HepG2 (cell line): Measurements from ENCODE around the gene LEMD3. TPM values are rescaled to one million over a fixed set of nuclear protein-coding genes. Genes with fewer than 3 reads are reported as not detected.

Experiments
- ATAC-seq: fragments of 200-7000 bp; cut with Tn5 transposase; 3 replicates; pipeline ENCODE4 v1.9.1; 2020; ENCODE audit warnings: mild to moderate bottlenecking, moderate library complexity
- BruUV-seq: library from RNA; stranded (reverse); fragments of 400-500 nt; replicated peaks from 2 replicates; lab custom pipeline; 2021; lab: Mats Ljungman, UMichigan
- CTCF ChIA-PET: fragments of 300-600 bp; formaldehyde crosslinking; extraction: SDS; loops from one replicate; lab custom pipeline; 2021; ENCODE audit warnings: low total read pairs, inconsistent platforms, low intra/inter-chr PET ratio; lab: Yijun Ruan, JAX
- POLR2A ChIA-PET: fragments of 350-600 bp; sonication (Branson Sonifier 250); formaldehyde crosslinking; loops from one replicate; lab custom pipeline; 2020; ENCODE audit warnings: antibody characterized with exemption, inconsistent platforms; lab: Yijun Ruan, JAX
- DNase-seq: peaks from one replicate; pipeline ENCODE4 v3.0.0-alpha.2; 2015; ENCODE audit warnings: low spot score
- FAIRE-seq: peaks from 3 replicates; lab custom pipeline; 2011; peaks lifted over from hg19 to GRCh38; lab: Jason Lieb, UNC
- H2AFZ ChIP-seq: one replicate; pipeline ENCODE4 v1.6.1; 2011; ENCODE audit warnings: low read length, inconsistent platforms
- H3K27ac ChIP-seq: fragments of 300-600 bp; 3 replicates; pipeline ENCODE4 v1.8.0; 2011; ENCODE audit warnings: mixed run types, mild to moderate bottlenecking, mixed read lengths, low read length, inconsistent platforms; ENCODE audit not compliant: insufficient read depth; ENCODE audit errors: extremely low read length
- H3K27me3 ChIP-seq, 2 experiments: fragments of 200-600 bp in 1 of 2; 2 replicates in 1 of 2; 3 replicates in 1 of 2; pipeline versions ENCODE4 v1.6.0 to v1.8.0; 2011; ENCODE audit warnings: low read length in 2 of 2, mild to moderate bottlenecking in 2 of 2, moderate library complexity in 2 of 2, inconsistent platforms in 1 of 2; ENCODE audit not compliant: insufficient read depth in 2 of 2, control insufficient read depth in 1 of 2
- H3K36me3 ChIP-seq, 2 experiments: fragments of 200-600 bp in 1 of 2; replicated peaks in 1 of 2; 2 replicates in 1 of 2; 3 replicates in 1 of 2; pipeline versions ENCODE4 v1.5.1 to v1.8.0; 2011; ENCODE audit warnings: low read length in 2 of 2, inconsistent platforms in 1 of 2; ENCODE audit not compliant: insufficient read depth in 2 of 2, control insufficient read depth in 1 of 2
- H3K4me1 ChIP-seq: 2 replicates; pipeline ENCODE4 v1.5.1; 2012; ENCODE audit warnings: low read length, inconsistent platforms; ENCODE audit not compliant: insufficient read depth
- H3K4me2 ChIP-seq: 2 replicates; pipeline ENCODE4 v1.6.0; 2011; ENCODE audit warnings: low read depth, low read length, inconsistent platforms
- H3K4me3 ChIP-seq, 3 experiments: fragments of 200-600 bp in 1 of 3; sonication (generic), shearing (Covaris generic) in 1 of 3; replicated peaks in 1 of 3; 2 replicates each; pipeline ENCODE4 v1.5.1; 2011 to 2016; ENCODE audit warnings: low read length in 3 of 3, inconsistent platforms in 2 of 3, low read depth in 2 of 3, mild to moderate bottlenecking in 2 of 3, control low read depth in 1 of 3, mixed read lengths in 1 of 3; ENCODE audit not compliant: insufficient read depth in 1 of 3
- H3K79me2 ChIP-seq: one replicate; pipeline ENCODE4 v1.6.1; 2011; ENCODE audit warnings: low read length, inconsistent platforms; ENCODE audit not compliant: insufficient read depth
- H3K9ac ChIP-seq: 2 replicates; pipeline ENCODE4 v1.6.0; 2011; ENCODE audit warnings: mild to moderate bottlenecking, low read depth, low read length, inconsistent platforms; ENCODE audit not compliant: insufficient read depth
- H3K9me3 ChIP-seq: 2 replicates; pipeline ENCODE4 v1.5.1; 2012; ENCODE audit warnings: mild to moderate bottlenecking, low read length
- H4K20me1 ChIP-seq: 2 replicates; pipeline ENCODE4 v1.6.0; 2011; ENCODE audit warnings: inconsistent platforms, mild to moderate bottlenecking, low read length, moderate library complexity; ENCODE audit not compliant: insufficient read depth
- EP300 ChIP-seq, 3 experiments: sonication (generic) in 1 of 3; formaldehyde crosslinking in 1 of 3; IDR thresholded peaks; 2 replicates each; pipeline versions ENCODE4 v1.5.1 to v1.6.1; 2011 to 2020; ENCODE audit warnings: low read depth in 2 of 3, low read length in 2 of 3, borderline replicate concordance in 1 of 3, improper control_type of control experiment in 1 of 3, mild to moderate bottlenecking in 1 of 3, missing genetic modification reagents in 1 of 3, moderate library complexity in 1 of 3
- HOXA9 ChIP-seq: sonication (generic); formaldehyde crosslinking; IDR thresholded peaks from 2 replicates; pipeline ENCODE4 v1.8.1; 2022; ENCODE audit warnings: missing genetic modification reagents, mild to moderate bottlenecking, moderate library complexity, borderline replicate concordance
- KDM5B ChIP-seq: sonication (generic); formaldehyde crosslinking; IDR thresholded peaks from 2 replicates; pipeline ENCODE4 v1.4.0; 2020; ENCODE audit warnings: missing genetic modification reagents, mild to moderate bottlenecking, borderline replicate concordance
- KLF16 ChIP-seq, 2 experiments: sonication (generic) in 1 of 2; formaldehyde crosslinking in 1 of 2; IDR thresholded peaks; 2 replicates each; pipeline versions ENCODE4 v1.6.1 to v1.8.0; 2016 to 2023; ENCODE audit warnings: missing genetic modification reagents in 2 of 2, missing compliant biosample characterization in 1 of 2
- MED8 ChIP-seq: sonication (generic); formaldehyde crosslinking; IDR thresholded peaks from 2 replicates; pipeline ENCODE4 v1.8.1; 2023; ENCODE audit warnings: mild to moderate bottlenecking, missing genetic modification reagents; ENCODE audit not compliant: insufficient replicate concordance
- NCOA5 ChIP-seq: sonication (generic); formaldehyde crosslinking; IDR thresholded peaks from 2 replicates; pipeline ENCODE4 v1.4.0; 2020; ENCODE audit warnings: missing genetic modification reagents
- PHF20 ChIP-seq: sonication (generic); formaldehyde crosslinking; IDR thresholded peaks from 2 replicates; pipeline ENCODE4 v1.5.0; 2020; ENCODE audit warnings: mild to moderate bottlenecking, missing genetic modification reagents
- PTBP1 ChIP-seq: fragments of 200-400 bp; formaldehyde crosslinking; IDR thresholded peaks from 2 replicates; pipeline ENCODE4 v1.6.1; 2018; ENCODE audit warnings: low read length, low read depth; ENCODE audit not compliant: poor library complexity, severe bottlenecking
- SIX1 ChIP-seq: sonication (generic); formaldehyde crosslinking; IDR thresholded peaks from 2 replicates; pipeline ENCODE4 v1.4.0; 2020; ENCODE audit warnings: missing genetic modification reagents, borderline replicate concordance
- SRSF9 ChIP-seq: fragments of 200-400 bp; formaldehyde crosslinking; IDR thresholded peaks from 2 replicates; pipeline ENCODE4 v1.6.1; 2018; ENCODE audit warnings: borderline replicate concordance, mild to moderate bottlenecking, low read depth, low read length; ENCODE audit not compliant: insufficient read depth, poor library complexity, severe bottlenecking
- ZNF101 ChIP-seq: sonication (generic); formaldehyde crosslinking; IDR thresholded peaks from 2 replicates; pipeline ENCODE4 v1.4.0; 2020; ENCODE audit warnings: mild to moderate bottlenecking, low read depth, missing genetic modification reagents, borderline replicate concordance
- ZNF501 ChIP-seq: sonication (generic); formaldehyde crosslinking; IDR thresholded peaks from 2 replicates; pipeline ENCODE4 v1.5.1; 2020; ENCODE audit warnings: mild to moderate bottlenecking, moderate library complexity, missing genetic modification reagents
- ZNF552 ChIP-seq: sonication (generic); formaldehyde crosslinking; IDR thresholded peaks from 2 replicates; pipeline ENCODE4 v1.9.0; 2022; ENCODE audit warnings: missing genetic modification reagents, mild to moderate bottlenecking, borderline replicate concordance
- ZNF782 ChIP-seq: sonication (generic); formaldehyde crosslinking; IDR thresholded peaks from 2 replicates; pipeline ENCODE4 v1.4.0; 2020; ENCODE audit warnings: missing genetic modification reagents, mild to moderate bottlenecking, borderline replicate concordance
- WGBS: methylation state at CpG from one replicate; pipeline ENCODE4 v1.1.6; 2017; ENCODE audit warnings: low lambda C conversion rate; 5-methylcytosine and 5-hydroxymethylcytosine counted together
- in situ Hi-C: cut with HindIII; loops from 2 replicates; pipeline ENCODE4 v1.10.0; 2017; ENCODE audit warnings: low pct_unique_long_range_greater_than_20kb; ENCODE audit not compliant: extremely low pct_ligation_motif_present
- intact Hi-C: fragments of 100-400 bp; cut with micrococcal nuclease; formaldehyde crosslinking; loops from one replicate; pipeline ENCODE4 v1.10.0; 2022; ENCODE audit not compliant: unreplicated experiment
- polyA plus RNA-seq, 8 experiments: library from polyadenylated mRNA; depleted of rRNA in 3 of 8; stranded (reverse) in 7 of 8; unstranded in 1 of 8; fragments of >200 nt; fragmentation: Illumina TruSeq in 4 of 8; extraction: Trizol in 4 of 8; gene quantifications; 2 replicates each; pipeline versions ENCODE4 v1.2.1 to v1.2.3, GENCODE V29; 2011 to 2016; ENCODE audit warnings: low read depth in 4 of 8, missing spikeins in 1 of 8, mixed read lengths in 1 of 8; ENCODE audit not compliant: insufficient read depth in 1 of 8
- total RNA-seq, 5 experiments: library from RNA; depleted of rRNA; stranded (reverse); fragments of >200 nt; fragmentation: Illumina TruSeq; extraction: Trizol; gene quantifications; 2 replicates each; pipeline ENCODE4 v1.2.3, GENCODE V29; 2016; ENCODE audit warnings: low read depth in 1 of 5
- TF ChIP-seq, protein P1 (sequence below): sonication (generic); formaldehyde crosslinking; IDR thresholded peaks from 2 replicates; pipeline ENCODE4 v1.4.0; 2020; ENCODE audit warnings: missing genetic modification reagents, borderline replicate concordance
- TF ChIP-seq, protein P2 (sequence below): sonication (generic); formaldehyde crosslinking; IDR thresholded peaks from 2 replicates; pipeline ENCODE4 v1.4.0; 2020; ENCODE audit warnings: missing genetic modification reagents

Gene LEMD3
- total and polyA plus RNA-seq, 2 of the 13 experiments (the other 11 are each of a cell fraction or from before 2014, with no cell fraction given), result 9.3 to 18.7 TPM

DNA sequence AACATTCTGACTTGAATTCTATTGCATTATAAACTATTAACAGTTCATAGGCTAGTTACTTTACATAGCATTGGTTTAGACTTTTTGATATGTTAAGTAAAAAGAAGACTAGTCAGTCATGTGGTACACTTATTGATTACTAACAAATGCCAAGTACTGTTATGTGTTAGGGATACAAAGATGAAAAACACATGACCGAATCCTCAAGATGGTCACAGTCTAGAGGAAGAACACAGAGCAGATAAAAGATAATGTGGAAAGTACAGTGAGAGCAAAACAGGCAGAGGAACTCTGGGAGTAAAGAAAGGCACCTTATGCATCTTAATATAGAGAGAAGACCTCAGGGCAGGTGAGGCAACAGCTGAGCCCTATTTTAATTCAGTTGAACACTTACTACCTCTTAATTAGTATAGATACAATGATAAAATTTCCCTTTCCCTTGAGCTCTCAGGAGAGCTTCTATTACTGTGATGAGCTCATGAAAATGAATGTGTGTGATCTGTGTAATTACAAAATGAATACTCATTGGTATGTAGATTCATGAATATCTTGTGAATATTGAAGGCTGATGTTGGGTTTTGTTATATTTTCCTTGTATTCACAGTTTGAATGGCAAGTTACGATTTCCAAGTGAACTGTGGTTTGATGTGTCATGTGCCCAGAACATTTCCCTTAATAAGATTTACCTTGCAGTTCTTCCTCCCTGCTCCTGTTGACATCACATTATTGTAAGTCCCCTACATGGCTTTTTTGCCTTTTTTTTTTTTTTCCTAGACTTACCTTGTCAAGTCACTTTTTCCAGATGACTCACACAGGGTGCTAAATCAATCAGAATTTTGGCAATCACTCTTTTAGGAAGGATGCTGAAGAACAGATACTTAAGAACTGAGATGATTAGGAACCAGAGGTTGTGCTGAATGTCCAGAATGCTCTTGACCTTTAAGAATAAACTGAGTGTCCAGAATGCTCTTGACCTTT, 79.6 kb downstream of the LEMD3 start:
- no TSS peak for BruUV-seq
- POLR2A ChIA-PET, result no interaction called here
- ATAC-seq (no peak), DNase-seq (no peak)
- intact Hi-C loops (no loop called here), in situ Hi-C loops (no loop called here)
- no peaks in the 10 kb centered on the region for H4K20me1 ChIP-seq
- no peak overlapping the region for H3K27ac ChIP-seq
- H3K9me3 ChIP-seq, result no peaks in the 10 kb centered on the region
- no peak overlapping the region for H3K9ac ChIP-seq
- no peak overlapping the region for H2AFZ ChIP-seq
- TF ChIP-seq KLF16 (CRISPR knock-in tag; IDR thresholded peaks at IDR 0.05), result no peak
- TF ChIP-seq MED8 (CRISPR knock-in tag), result no peak
- no peak for TF ChIP-seq ZNF101 (CRISPR knock-in tag)
- TF ChIP-seq PHF20, result no peak
- no peak for TF ChIP-seq ZNF782 (CRISPR knock-in tag)
- TF ChIP-seq EP300 (IDR thresholded peaks at IDR 0.05; ENCODE audit: low read depth in 2 of 2, low read length in 2 of 2), result no peak
- TF ChIP-seq EP300 (CRISPR knock-in tag; IDR thresholded peaks at IDR 0.05; ENCODE audit: borderline replicate concordance), result no peak
- no peak for TF ChIP-seq KDM5B (CRISPR knock-in tag)
- no peak for TF ChIP-seq HOXA9
- TF ChIP-seq NCOA5 (CRISPR knock-in tag), result no peak
- no peak for TF ChIP-seq PTBP1
- TF ChIP-seq SRSF9, result no peak
- no peak for TF ChIP-seq ZNF552 (CRISPR knock-in tag)
- TF ChIP-seq, protein P1, sequence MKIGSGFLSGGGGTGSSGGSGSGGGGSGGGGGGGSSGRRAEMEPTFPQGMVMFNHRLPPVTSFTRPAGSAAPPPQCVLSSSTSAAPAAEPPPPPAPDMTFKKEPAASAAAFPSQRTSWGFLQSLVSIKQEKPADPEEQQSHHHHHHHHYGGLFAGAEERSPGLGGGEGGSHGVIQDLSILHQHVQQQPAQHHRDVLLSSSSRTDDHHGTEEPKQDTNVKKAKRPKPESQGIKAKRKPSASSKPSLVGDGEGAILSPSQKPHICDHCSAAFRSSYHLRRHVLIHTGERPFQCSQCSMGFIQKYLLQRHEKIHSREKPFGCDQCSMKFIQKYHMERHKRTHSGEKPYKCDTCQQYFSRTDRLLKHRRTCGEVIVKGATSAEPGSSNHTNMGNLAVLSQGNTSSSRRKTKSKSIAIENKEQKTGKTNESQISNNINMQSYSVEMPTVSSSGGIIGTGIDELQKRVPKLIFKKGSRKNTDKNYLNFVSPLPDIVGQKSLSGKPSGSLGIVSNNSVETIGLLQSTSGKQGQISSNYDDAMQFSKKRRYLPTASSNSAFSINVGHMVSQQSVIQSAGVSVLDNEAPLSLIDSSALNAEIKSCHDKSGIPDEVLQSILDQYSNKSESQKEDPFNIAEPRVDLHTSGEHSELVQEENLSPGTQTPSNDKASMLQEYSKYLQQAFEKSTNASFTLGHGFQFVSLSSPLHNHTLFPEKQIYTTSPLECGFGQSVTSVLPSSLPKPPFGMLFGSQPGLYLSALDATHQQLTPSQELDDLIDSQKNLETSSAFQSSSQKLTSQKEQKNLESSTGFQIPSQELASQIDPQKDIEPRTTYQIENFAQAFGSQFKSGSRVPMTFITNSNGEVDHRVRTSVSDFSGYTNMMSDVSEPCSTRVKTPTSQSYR, result no peak
- TF ChIP-seq, protein P2, sequence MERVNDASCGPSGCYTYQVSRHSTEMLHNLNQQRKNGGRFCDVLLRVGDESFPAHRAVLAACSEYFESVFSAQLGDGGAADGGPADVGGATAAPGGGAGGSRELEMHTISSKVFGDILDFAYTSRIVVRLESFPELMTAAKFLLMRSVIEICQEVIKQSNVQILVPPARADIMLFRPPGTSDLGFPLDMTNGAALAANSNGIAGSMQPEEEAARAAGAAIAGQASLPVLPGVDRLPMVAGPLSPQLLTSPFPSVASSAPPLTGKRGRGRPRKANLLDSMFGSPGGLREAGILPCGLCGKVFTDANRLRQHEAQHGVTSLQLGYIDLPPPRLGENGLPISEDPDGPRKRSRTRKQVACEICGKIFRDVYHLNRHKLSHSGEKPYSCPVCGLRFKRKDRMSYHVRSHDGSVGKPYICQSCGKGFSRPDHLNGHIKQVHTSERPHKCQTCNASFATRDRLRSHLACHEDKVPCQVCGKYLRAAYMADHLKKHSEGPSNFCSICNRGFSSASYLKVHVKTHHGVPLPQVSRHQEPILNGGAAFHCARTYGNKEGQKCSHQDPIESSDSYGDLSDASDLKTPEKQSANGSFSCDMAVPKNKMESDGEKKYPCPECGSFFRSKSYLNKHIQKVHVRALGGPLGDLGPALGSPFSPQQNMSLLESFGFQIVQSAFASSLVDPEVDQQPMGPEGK (CRISPR knock-in tag), result no peak
- no peak for TF ChIP-seq ZNF501 (CRISPR knock-in tag)
- TF ChIP-seq SIX1, result no peak
- TF ChIP-seq, all 625 proteins: peak for 0
- Histone ChIP-seq H3K27me3 (no peaks in the 10 kb centered on the region), H3K36me3 (peaks cover 0 to 3% of the 10 kb centered on the region in 2 experiments; a peak in 3 of 5 replicates), H3K79me2 (no peaks in the 10 kb centered on the region), H3K4me3 (no peak overlapping the region), H3K4me1 (no peaks in the 10 kb centered on the region), H3K4me2 (no peak overlapping the region)
- CTCF ChIA-PET, result no interaction called here
- WGBS, result 98% methylated on average over 2 of the region's 2 CpGs
- FAIRE-seq, result no peak
